IPS DF 6.9 (cell line): Measurements from ENCODE around the gene TSNAXIP1.
A peak's percentile ranks its signal among the peaks of the same experiment; 100 is the strongest.

Source experiments
- DNase-seq: peaks from one replicate; pipeline ENCODE4 v3.0.0-alpha.2; 2013; ENCODE audit warnings: low read depth, low spot score
- H3K27ac ChIP-seq: one replicate; pipeline ENCODE4 v1.5.1; 2013; ENCODE audit warnings: low read length, control low read depth
- H3K27me3 ChIP-seq: 2 replicates; pipeline ENCODE4 v1.6.1; 2013; ENCODE audit warnings: mild to moderate bottlenecking, low read length; ENCODE audit not compliant: control insufficient read depth, insufficient read depth
- H3K36me3 ChIP-seq: 2 replicates; pipeline ENCODE4 v1.6.1; 2013; ENCODE audit warnings: low read length; ENCODE audit not compliant: control insufficient read depth, insufficient read depth
- H3K4me1 ChIP-seq: 2 replicates; pipeline ENCODE4 v1.6.1; 2013; ENCODE audit warnings: low read length; ENCODE audit not compliant: control insufficient read depth, insufficient read depth
- H3K4me3 ChIP-seq: 2 replicates; pipeline ENCODE4 v1.5.1; 2013; ENCODE audit warnings: mild to moderate bottlenecking, low read length
- H3K9me3 ChIP-seq: 2 replicates; pipeline ENCODE4 v1.6.1; 2013; ENCODE audit warnings: low read length, inconsistent platforms; ENCODE audit not compliant: control insufficient read depth, insufficient read depth
- WGBS: extraction: QIAGEN DNeasy Blood & Tissue Kit; methylation state at CpG from one replicate; pipeline ENCODE4 v1.1.7; 2013; ENCODE audit warnings: mixed read lengths, missing lambda C conversion rate; ENCODE audit not compliant: insufficient read length, insufficient coverage; 5-methylcytosine and 5-hydroxymethylcytosine counted together

The TSNAXIP1 gene, protein sequence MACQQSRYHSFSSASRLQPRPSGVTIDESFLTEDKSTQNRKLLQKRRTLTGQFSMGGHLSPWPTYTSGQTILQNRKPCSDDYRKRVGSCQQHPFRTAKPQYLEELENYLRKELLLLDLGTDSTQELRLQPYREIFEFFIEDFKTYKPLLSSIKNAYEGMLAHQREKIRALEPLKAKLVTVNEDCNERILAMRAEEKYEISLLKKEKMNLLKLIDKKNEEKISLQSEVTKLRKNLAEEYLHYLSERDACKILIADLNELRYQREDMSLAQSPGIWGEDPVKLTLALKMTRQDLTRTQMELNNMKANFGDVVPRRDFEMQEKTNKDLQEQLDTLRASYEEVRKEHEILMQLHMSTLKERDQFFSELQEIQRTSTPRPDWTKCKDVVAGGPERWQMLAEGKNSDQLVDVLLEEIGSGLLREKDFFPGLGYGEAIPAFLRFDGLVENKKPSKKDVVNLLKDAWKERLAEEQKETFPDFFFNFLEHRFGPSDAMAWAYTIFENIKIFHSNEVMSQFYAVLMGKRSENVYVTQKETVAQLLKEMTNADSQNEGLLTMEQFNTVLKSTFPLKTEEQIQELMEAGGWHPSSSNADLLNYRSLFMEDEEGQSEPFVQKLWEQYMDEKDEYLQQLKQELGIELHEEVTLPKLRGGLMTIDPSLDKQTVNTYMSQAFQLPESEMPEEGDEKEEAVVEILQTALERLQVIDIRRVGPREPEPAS

DNA sequence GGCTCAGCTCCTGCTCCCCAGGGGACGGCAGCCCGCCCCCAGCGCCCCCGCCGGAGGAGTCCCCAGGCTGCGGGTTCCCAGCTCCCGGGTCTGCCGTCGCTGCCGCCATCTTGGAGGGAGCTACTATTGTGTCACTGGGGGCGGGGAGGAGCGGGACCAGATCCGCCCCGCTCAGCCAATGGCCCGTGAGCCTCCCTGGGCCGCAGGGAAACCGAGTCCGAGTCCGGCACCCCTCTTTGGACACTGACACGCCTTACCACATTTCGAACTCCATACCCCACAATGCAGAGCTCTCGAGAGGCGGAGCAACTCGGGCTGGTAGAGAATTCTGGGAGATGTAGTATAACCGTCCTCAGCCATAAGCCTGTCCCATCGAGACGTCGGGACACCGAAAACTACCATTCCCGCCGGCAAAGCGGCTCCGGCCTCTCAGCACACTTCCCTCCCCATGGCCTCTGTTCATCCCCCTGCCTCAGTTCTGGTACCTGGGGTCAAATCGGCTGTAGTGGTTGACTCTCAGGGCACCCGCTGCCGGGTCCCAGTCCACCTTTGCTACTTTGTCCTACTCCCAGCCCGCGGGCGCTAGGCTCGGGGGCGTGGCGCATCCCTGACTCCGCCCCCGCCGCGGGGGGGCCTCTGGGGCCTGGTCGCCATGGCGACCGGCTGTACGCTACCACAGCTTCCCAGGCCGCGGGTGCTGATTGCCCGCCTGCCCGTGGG is at the start of gene TSNAXIP1, which contains the start of gene RANBP10:
TSNAXIP1 (plus strand) TSS at position 462 of the 720 bp plus-strand sequence. CDS start 261 bp downstream, outside the sequence.
RANBP10 (minus strand) TSS at position 133 of the 720 bp plus-strand sequence; CDS start at position 109, 24 bp downstream.
- 0 out of 2 replicates have a peak, but pooled peaks cover 2% of the 10 kb centered on the region for H3K4me1 ChIP-seq
- H3K9me3 ChIP-seq = no peaks in the 10 kb centered on the region
- peak within 1 kb of the TSS; percentile 93; the same call in 1 of the 2 replicates for H3K4me3 ChIP-seq
- 0 out of 2 replicates have a peak, but pooled peaks cover 3% of the 10 kb centered on the region for H3K36me3 ChIP-seq
- no peaks in the 10 kb centered on the region for H3K27me3 ChIP-seq
- no CpG with 5 or more reads among the region's 54 CpGs for WGBS
- no peak within 1 kb of the TSS for H3K27ac ChIP-seq
- peak; percentile 98 for DNase-seq

DNA sequence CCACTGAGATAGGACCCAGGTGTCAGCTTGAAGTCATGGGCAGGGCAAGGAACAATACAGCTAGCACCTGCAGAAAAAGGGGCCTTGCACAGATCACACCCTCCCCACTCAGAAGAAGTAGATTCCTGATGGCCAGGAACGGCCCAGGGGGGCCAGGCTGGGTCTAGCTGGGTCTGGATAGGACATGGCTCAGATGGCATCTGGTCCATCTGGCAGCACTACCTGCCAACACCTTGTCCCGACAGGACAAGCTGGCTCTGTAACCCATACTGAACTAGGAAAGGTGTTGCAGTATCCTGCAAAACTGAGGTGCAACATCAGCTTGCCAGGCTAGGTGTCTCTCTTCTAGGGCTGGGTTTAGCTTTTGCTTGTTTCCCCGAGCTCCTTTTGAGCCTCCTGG is 48.7 kb upstream of the TSNAXIP1 start:
- DNase-seq = no peak
- Histone ChIP-seq H3K9me3 (no peaks in the 10 kb centered on the region), H3K27me3 (no peaks in the 10 kb centered on the region), H3K27ac (no peak overlapping the region), H3K4me1 (no peaks in the 10 kb centered on the region), H3K4me3 (no peak overlapping the region), H3K36me3 (no peaks in the 10 kb centered on the region)
- WGBS = no CpG with 5 or more reads among the region's 3 CpGs

DNA sequence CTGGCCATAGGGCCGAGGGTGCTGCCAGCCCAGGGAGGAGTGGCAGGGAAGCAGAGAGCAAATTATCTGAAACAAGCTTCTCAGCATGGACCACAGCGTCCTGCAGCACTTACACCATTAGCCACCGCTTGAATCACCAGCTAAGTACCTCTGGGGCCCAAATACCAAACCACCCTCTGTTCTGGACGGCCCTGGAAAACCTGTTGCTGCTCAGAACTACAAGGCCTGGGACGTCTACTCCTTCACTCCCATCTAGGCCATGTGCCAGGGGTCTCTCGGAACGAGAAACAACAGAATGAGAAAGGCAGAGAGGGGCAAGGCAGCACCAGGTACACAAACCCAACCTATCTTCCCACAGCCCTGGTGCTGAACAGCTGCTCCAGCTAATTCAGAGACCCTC is 47.7 kb upstream of the TSNAXIP1 start:
- WGBS = no CpG with 5 or more reads among the region's 7 CpGs
- Histone ChIP-seq H3K4me3 (no peak overlapping the region), H3K9me3 (no peaks in the 10 kb centered on the region), H3K36me3 (no peaks in the 10 kb centered on the region), H3K27ac (no peak overlapping the region), H3K27me3 (no peaks in the 10 kb centered on the region), H3K4me1 (no peaks in the 10 kb centered on the region)
- DNase-seq = no peak

DNA sequence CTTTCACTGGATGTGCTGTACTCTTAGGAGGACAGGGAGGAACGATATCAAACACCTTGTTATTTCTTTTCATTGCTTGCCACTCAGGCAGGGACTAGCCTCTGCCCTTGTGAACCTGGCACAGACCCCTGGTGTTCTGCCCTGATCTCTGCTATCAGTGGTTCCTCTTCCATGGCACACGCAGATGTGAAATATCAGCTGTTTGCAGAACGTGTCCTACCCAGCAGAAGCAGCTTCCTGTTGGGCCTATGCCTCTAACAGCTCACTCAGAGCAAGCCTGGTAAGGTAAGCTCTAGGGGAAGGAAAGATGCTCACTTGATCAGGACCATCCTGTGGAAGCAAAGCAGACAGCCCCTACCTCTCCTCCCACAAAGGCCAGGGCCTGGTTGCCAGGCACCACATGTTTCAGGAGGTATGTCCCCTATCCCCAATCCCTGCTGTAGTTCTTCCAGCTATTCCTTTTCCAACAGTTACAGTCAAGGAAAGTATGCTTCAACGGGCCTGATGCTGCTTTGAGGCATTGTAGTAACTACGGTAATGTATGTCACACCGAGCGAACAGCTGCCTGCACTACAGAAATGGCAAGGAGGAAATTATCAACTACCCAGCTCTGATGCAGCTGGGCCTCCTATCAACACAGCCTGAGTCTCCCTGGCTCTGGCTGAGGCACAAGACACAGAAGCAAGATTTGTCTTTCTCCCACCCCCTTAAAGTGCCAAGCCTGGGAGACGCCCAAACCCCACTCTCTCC is 46.3 kb upstream of the TSNAXIP1 start:
- DNase-seq = no peak
- H3K36me3 ChIP-seq = no peaks in the 10 kb centered on the region
- no peak overlapping the region for H3K4me3 ChIP-seq
- H3K4me1 ChIP-seq = no peaks in the 10 kb centered on the region
- no peaks in the 10 kb centered on the region for H3K27me3 ChIP-seq
- no peak overlapping the region for H3K27ac ChIP-seq
- no CpG with 5 or more reads among the region's 8 CpGs for WGBS
- no peaks in the 10 kb centered on the region for H3K9me3 ChIP-seq

DNA sequence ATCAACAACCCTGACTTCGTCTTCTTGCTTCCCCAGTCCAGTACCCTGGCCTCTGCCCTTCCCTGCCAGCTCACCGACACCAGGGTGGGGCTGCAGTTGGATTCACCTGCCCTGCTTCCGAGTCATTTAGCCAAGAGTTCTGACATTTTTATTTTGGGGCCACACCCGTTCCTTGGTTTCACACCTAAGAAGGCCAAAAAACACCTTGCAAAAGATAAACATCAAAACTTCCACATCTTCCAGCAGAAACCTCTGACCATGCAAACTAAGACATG is 45.8 kb upstream of the TSNAXIP1 start:
- no peaks in the 10 kb centered on the region for H3K36me3 ChIP-seq

DNA sequence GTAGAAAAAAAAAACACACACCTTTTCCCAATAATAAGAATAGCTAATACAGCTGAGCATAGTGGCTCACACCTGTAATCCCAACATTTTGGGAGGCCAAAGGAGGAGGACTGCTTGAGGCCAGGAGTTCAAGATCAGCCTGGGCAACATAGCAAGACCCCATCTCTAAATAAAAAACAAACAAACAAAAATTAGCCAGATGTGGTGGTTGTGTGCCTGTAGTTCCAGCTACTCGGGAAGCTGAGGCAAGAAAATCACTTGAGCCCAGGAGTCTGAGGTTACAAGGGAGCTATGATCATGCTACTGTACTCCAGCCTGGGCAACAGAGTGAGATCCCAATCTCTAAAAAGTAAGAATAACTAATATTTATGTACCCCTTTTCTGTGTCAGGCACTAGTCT is 44.8 kb upstream of the TSNAXIP1 start:
- Histone ChIP-seq H3K27me3 (no peaks in the 10 kb centered on the region), H3K9me3 (no peaks in the 10 kb centered on the region), H3K36me3 (no peaks in the 10 kb centered on the region), H3K4me3 (no peak overlapping the region), H3K4me1 (no peaks in the 10 kb centered on the region), H3K27ac (no peak overlapping the region)
- no peak for DNase-seq
- no CpG with 5 or more reads among the region's 1 CpG for WGBS

More for the DNA sequence above, 45.8 kb upstream of the TSNAXIP1 start:
- Histone ChIP-seq H3K27me3 (no peaks in the 10 kb centered on the region), H3K4me1 (no peaks in the 10 kb centered on the region), H3K4me3 (no peak overlapping the region), H3K9me3 (no peaks in the 10 kb centered on the region), H3K27ac (no peak overlapping the region)
- no peak for DNase-seq
- WGBS = no CpG with 5 or more reads among the region's 4 CpGs

DNA sequence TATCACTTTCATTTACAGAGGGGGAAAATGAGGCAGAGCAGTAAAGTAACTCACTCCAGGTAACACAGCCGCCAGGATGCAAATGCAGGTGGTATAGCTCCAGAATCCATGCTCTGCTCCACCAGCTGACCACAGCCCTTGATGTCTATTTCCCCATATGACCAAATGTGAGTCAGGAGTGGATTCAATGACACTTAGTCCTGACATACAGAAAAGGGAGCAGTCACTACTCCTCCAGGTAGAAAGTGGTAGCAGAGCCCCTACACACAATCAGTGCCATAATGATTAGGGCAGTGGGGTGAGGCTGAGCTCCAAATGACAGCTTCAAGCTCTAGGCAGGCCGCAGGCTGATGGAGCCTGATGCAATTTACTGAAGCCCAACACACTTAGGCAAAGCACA is 44.3 kb upstream of the TSNAXIP1 start:
- no peaks in the 10 kb centered on the region for H3K9me3 ChIP-seq
- H3K4me3 ChIP-seq = no peak overlapping the region
- H3K36me3 ChIP-seq = no peaks in the 10 kb centered on the region
- no peaks in the 10 kb centered on the region for H3K27me3 ChIP-seq
- H3K27ac ChIP-seq = no peak overlapping the region
- H3K4me1 ChIP-seq = no peaks in the 10 kb centered on the region
- WGBS = no CpG with 5 or more reads among the region's 2 CpGs
- no peak for DNase-seq

DNA sequence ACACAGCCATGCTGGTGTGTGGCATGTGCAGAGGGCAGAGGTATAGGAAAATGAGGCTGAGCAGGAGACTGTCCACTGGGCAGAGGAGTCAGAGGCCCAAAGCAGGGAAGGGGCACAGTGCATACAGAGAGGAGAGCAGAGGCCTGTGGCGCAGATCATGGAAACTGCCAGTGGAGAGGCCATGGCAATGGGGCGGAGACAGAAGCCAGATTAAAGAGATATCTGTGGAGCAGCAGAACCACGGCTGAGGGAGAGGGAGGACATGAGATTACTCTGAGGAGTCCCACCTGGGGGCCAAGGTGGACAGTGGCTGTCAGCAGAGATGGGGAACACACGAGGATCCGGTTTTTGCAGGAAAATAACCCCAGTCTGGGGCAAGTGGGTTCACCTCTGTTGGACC is 43.6 kb upstream of the TSNAXIP1 start:
- no peak overlapping the region for H3K27ac ChIP-seq
- WGBS = no CpG with 5 or more reads among the region's 5 CpGs
- no peaks in the 10 kb centered on the region for H3K36me3 ChIP-seq
- no peak overlapping the region for H3K4me3 ChIP-seq
- H3K27me3 ChIP-seq = no peaks in the 10 kb centered on the region
- H3K4me1 ChIP-seq = no peaks in the 10 kb centered on the region
- H3K9me3 ChIP-seq = no peaks in the 10 kb centered on the region
- DNase-seq = no peak

DNA sequence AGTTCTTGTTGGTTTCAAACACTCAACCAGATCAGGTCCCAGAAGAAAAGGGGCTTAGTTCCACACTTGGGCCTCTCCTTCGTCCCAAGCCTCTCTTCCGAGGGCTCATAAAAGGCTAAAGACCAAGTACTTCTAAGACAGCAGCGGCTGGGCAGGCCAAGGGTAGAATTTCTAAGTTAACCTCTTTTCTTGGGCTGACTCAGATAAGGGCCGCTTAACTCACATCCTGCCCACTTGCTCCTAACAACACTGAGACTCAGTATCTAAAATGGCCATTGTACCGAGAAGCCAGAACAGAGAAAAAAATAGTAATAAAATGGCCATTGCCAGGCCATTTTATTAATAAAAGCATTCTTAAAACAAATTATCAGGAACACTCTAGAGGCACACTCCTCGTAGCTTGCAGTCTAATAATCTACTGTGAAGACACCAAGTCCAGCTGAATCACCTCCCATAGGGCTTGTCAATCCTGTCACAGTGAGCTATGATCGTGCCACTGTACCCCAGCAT is 42.5 kb upstream of the TSNAXIP1 start:
- no peaks in the 10 kb centered on the region for H3K9me3 ChIP-seq
- H3K4me3 ChIP-seq = no peak overlapping the region
- no peaks in the 10 kb centered on the region for H3K4me1 ChIP-seq
- no peaks in the 10 kb centered on the region for H3K36me3 ChIP-seq
- H3K27ac ChIP-seq = no peak overlapping the region
- no peak for DNase-seq
- H3K27me3 ChIP-seq = no peaks in the 10 kb centered on the region
- WGBS = no CpG with 5 or more reads among the region's 7 CpGs

DNA sequence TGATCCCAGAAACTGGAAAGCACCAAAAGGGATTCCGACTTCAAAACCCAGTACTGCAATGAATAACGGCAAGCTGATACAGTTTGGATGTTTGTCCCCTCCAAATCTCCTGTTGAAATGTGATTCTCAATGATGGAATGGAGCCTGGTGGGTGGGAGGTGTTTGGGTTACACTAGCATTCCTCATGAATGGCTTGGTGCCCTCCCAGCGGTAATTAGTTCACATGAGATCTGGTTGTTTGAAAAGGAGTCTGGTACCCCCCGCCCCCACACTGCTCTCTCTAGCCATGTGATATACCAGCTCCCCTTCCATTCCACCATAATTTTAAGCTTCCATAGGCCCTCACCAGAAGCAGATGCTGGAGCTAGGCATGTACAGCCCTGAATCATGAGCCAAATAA is 40.4 kb upstream of the TSNAXIP1 start:
- DNase-seq = no peak
- Histone ChIP-seq H3K36me3 (no peaks in the 10 kb centered on the region), H3K4me3 (no peak overlapping the region), H3K4me1 (no peaks in the 10 kb centered on the region), H3K9me3 (no peaks in the 10 kb centered on the region), H3K27ac (no peak overlapping the region), H3K27me3 (no peaks in the 10 kb centered on the region)
- WGBS = no CpG with 5 or more reads among the region's 4 CpGs
